EH (cell line): ENCODE measurements around the gene SYTL2.

Experiments used
- DNase-seq: peaks from one replicate; pipeline ENCODE4 v3.0.0-alpha.2; 2015; ENCODE audit warnings: low read depth

Gene SYTL2

GRCh38 chr11:85762226-85762625, 48.7 kb downstream of the SYTL2 start:
- peak; percentile 67 for DNase-seq

DNA sequence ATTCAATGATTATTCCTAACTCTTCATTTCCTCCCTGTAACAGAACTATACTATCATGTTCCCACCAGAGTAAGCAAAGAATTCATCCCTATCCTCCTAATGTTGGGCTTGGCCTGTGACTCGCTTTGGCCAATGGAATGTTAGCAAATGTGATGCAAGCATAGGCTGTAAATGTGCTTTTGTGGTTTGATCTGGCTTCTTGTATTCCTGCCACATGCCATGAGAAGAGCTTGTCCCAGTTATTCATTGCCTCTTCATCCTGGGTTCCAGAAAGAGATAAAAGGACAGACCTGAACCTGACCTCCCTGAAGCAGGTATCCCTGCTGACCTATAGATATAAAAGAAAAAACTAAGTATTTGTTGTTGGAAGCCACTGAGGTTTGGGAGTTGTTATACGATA, 51.0 kb downstream of the SYTL2 start:
- peak; percentile 95 for DNase-seq

- no peak for DNase-seq
These were observed 52.4 kb downstream of the SYTL2 start for GRCh38 chr11:85758480-85759039.

- DNase-seq, result no peak
These were observed 52.9 kb downstream of the SYTL2 start for GRCh38 chr11:85758026-85758425.

DNA sequence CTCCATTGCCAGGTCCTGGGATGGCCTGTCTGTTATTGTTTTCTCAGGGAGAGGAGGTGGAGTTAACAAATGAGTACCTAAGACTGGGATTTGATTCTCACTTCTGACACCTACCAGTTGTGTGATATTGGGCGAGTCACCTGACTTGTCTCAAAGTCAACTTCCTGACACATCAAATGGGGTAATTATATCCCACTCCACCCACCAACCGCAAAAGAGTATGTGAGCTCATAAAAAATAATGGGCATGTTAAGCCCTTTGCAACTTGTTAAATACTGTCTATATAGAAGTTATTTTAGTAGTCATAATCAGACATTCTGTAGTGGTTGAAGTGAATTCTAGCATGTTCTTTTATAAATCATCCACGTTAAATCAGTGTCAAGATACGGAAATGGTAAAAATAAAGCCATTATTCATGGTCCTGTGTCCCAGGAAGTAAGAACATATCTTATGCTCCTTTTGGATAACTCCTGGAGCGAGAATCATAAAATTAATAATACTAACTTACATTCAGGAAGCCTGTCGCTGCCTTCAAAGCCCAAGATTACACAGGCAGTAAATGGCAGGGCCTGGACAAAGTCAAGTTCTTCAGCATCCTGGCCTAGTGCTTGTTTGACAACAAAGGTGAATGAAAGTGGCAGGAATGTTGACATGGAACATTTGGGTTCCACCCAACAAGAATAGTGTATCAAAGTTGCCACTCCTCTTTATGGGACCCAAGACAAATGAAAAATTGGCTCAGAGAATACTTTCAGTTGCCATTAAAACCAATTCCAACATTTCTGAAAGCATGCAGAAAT, 54.3 kb downstream of the SYTL2 start:
- DNase-seq, result no peak

DNA sequence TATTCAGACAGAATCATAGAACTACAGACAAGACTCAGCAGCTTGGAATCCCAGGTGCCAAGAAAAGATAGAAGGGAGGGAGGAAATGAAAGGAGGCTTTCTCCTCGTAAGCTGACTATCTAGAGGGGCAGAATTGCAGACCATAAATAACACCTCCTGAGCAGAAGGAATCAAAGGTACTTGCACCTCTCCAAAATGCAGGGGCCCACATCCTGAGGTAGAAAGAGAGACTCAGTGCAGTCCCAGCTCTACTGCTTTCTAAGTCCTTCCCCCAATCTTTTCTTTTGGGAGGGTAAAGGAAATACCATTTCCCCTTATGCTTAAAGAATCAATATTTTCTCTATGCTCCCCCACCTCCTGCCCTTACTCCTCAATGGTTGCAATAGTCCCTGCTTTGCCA, 55.2 kb downstream of the SYTL2 start:
- no peak for DNase-seq

- DNase-seq, result no peak
These were observed 55.7 kb downstream of the SYTL2 start for GRCh38 chr11:85755285-85755684.

DNA sequence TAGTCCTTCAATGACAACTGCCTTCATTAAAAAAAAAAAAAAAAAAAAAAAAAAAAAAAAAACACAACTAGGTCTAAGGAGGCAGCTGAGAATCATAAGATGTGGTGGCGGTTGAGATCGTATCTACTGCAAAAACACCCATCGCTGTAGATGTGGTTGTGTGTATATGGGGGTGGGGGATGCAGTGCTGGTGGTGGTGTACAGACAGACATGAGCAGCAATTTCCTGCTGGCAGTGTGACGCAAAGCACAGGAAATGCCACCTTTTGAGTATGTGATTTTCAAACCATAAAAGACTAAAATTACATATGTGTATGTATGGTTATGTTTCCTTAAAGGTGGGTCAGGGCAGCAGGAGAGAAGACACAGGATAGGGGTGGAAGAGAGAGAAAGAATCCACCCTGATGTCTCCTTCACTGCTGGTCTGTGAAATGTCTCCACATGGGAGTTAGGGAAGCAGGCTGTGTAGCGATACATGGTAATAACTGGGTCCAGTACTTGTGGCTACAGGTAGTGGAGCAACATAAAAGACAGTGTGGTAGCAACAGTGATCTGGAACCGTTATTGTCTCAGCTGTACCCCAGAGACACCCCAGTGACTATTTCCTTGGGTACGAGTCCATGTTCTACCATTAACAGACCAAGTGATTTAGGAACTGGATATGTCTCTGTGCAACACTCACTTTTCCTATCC, 57.9 kb downstream of the SYTL2 start:
- DNase-seq, result no peak

DNA sequence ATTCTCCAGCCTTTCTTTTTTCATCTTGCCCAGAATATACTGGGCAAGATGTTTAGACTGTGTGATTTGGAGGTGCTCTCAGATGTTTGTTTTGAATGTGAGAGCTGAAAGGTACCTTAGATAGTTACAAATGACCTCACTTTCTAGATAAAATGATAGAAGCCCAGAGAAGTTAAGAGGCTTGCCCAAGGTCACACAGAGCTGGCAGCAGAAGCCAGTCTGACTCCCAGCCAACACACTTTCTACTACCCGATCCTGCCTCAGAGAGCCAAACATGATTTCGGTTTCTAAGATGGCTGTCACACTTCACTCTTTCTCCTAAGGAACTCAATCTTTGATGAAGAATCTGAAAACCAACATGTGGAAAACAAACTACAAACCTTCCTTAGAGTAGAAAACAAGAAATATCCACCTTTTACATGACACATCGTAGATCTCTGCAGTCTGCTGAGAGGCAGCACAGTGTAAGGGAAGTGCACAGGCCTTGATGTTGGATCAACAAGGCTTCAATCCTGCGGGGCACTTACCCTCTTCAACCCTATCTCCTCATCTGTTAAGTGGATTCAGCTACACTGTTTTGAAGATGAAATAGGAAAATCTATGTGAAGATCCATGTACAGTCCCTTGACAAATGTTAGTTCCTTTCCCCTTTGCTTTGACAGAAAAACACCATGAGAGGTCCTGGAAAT, 58.6 kb downstream of the SYTL2 start:
- no peak for DNase-seq

DNA sequence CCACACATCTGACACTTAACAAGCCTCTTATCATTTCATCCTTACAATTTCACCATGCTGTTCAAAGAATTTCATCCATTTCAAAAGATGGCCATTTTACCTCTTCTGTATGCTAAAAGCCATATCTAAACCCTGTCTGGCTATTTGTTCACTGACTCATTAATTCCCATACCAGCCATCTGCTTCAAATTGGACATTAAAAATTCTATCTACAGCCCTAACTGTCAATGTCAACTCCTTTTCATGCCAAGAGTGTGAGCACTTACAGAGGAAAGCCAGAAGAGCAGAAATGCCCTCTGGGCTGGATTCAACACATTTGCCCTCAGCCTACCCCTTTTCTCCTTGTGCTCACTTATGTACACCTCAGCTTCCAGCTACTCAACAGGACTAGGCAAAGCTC, 59.2 kb downstream of the SYTL2 start:
- peak; percentile 83 for DNase-seq

DNA sequence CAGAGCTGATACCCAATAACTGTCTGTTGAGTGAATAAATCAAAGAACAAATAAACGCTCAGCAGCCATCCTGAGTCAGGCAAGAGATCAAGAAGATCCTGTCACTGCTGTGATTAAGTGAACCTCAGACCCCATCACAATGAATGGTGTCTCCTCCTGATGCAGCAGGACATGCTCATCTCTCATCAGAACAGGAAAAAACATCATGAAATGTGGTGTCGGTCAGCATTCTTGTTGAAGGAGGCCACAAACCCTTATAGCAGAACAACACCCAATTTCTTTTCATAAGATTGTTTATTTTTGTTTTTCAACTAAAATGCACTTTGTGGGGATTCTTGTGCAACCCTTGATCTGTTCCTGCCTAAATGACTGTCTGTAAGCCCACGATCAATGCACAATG, 60.3 kb downstream of the SYTL2 start:
- DNase-seq, result peak; percentile 28

DNA sequence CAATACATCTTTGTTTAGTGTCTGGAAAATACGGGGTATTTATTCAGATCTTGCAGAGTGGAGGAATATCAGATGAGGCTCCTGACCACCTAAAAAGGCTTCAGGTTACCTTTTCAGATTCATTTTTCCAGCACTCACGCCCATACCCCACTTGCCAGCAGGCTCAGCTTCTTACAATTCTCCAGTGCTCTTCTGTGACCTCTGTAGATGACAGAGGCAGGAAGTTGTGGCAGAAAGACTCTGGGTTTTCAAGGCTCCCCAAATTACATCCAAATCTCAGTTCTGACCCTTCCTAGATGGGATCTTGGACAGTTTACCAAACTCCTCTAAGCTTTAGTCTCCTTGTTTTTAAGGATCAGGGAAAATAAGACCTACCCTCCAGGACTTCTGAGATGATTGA, 61.1 kb downstream of the SYTL2 start:
- DNase-seq, result no peak

GRCh38 chr11:85749287-85749834, 61.6 kb downstream of the SYTL2 start:
- DNase-seq, result no peak

- no peak for DNase-seq
These were observed 62.5 kb downstream of the SYTL2 start for GRCh38 chr11:85748455-85748891.

GRCh38 chr11:85746670-85747069, 64.3 kb downstream of the SYTL2 start:
- DNase-seq, result no peak

DNA sequence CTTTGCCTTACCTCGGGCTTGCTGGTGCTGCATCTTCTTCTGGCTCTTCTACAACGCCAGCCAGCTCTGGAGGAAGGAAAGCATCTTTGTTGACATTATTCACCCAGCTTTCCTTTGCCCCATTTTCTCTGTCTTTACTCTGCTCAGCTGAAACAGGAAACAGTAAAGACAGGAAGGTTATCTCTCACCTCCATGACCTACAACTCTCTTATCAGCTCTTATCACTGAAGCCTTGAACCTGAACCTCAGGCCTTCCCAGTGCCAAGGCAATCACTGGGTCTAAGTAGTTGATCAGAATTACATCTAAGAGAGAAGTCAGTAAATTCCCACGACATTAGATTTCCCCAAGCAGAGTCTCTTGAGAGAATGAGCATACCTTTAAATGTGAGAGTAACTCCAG, 65.3 kb downstream of the SYTL2 start:
- DNase-seq, result no peak

GRCh38 chr11:85742873-85743275, 68.1 kb downstream of the SYTL2 start:
- no peak for DNase-seq

- no peak for DNase-seq
These were observed 68.6 kb downstream of the SYTL2 start for GRCh38 chr11:85742348-85742747.

GRCh38 chr11:85740481-85741400, 70.2 kb downstream of the SYTL2 start:
- peak; percentile 63 for DNase-seq

GRCh38 chr11:85737738-85738137, 73.2 kb downstream of the SYTL2 start:
- no peak for DNase-seq

- no peak for DNase-seq
These were observed 75.0 kb downstream of the SYTL2 start for GRCh38 chr11:85735876-85736460.
